ENCODE results near the gene MORN4. TPM values are rescaled to one million over a fixed set of nuclear protein-coding genes. Genes with fewer than 3 reads are reported as not detected.

The MORN4 gene
- total and polyA plus RNA-seq, 9 of the 15 experiments (the other 6 are each of a cell fraction or from before 2014, with no cell fraction given), result 8.3 to 23.9 (median 11.7) TPM

DNA sequence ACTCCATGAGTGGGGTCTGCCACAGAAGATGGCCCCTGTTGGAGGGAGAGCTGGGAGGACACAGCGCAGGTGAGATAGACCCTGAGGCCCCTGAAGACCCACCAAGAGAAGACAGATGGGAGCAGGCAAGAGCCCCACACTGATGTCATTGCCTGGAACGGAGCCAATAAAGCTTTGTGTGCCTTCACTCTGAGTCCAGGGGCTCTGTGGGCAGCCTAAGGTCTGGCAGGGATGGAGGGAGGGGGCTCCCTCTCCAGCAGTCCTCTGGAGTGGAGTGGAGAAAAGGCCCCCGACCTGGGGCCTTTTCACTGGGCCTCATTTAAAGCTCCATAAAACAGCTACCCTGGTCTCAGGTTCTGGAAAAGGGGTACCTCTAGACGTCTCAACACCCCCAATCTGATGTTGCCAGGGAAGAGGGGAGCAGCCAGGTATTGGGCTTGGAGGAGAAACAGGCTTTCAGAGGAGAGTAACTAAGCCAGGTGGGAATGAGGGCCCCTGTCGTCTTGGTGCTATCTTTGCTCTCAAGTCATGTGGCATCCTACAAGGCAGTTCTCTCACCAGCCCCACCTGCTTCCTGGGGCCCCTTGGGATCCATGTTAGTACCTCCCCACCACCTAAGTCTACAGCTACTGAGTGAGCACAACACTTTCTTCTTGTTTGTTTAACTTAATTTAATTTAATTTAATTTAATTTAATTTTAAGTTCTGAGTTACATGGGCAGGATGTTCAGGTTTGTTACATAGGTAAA is 42.4 kb downstream of the MORN4 start:
- Histone ChIP-seq H3K9me3 (replicated peaks; ENCODE audit: control insufficient read depth, insufficient read depth, low read depth, low read length) (no peaks in the 10 kb centered on the region), H4K20me1 (replicated peaks; ENCODE audit: control insufficient read depth, insufficient read depth, low read length) (no peaks in the 10 kb centered on the region), H3K36me3 (ENCODE audit: control insufficient read depth, insufficient read depth, low read length) (no peaks in the 10 kb centered on the region), H3K4me3 (no peak overlapping the region), H3K27me3 (ENCODE audit: control insufficient read depth in 2 of 2, insufficient read depth in 2 of 2, low read length in 2 of 2) (no peaks in the 10 kb centered on the region), H3K9ac (ENCODE audit: insufficient read depth in 1 of 2, low read depth in 2 of 2, low read length in 2 of 2) (no peak overlapping the region; a peak in 1 of 4 replicates), H3K27ac (ENCODE audit: extremely low read depth, low read depth, low read length) (no peak overlapping the region), H2AFZ (ENCODE audit: low read depth, low read length) (no peak overlapping the region), H3K79me2 (ENCODE audit: control insufficient read depth, insufficient read depth, low read length) (no peaks in the 10 kb centered on the region), H3K9me1 (ENCODE audit: control insufficient read depth, insufficient read depth, low read length) (no peaks in the 10 kb centered on the region), H3K4me1 (replicated peaks in 1 of 2; ENCODE audit: control insufficient read depth in 2 of 2, insufficient read depth in 2 of 2, low read length in 2 of 2) (peaks cover 0 to under 1% of the 10 kb centered on the region in 2 experiments; a peak in 3 of 5 replicates), H3K4me2 (ENCODE audit: insufficient read depth, low read length) (no peak overlapping the region)
- DNase-seq (ENCODE audit: extremely low read depth in 1 of 4, low spot score in 3 of 4) (no peak), FAIRE-seq (no peak), ATAC-seq (no peak)
- intact Hi-C loops (cut with micrococcal nuclease), result no loop called here
- ChIA-PET POLR2A (interaction anchor here (0.8 kb wide), 1 partner anchor 40 kb away, joined by 3 read pairs; no protein-coding TSS in a partner anchor), CTCF (ENCODE audit: low intra/inter-chr PET ratio) (no interaction called here)
- in situ Hi-C loops (cut with MboI), result no loop called here
- TF ChIP-seq NFIC (IDR thresholded peaks at IDR 0.05), result peak; percentile 75
- no peak for TF ChIP-seq RFX5 (IDR thresholded peaks at IDR 0.05; ENCODE audit: low read depth, low read length)
- no TSS peak for BruUV-seq (replicated peaks)
- 0% methylated on average over 3 of the region's 5 CpGs for WGBS (ENCODE audit: insufficient coverage, low coverage, missing lambda C conversion rate)

DNA sequence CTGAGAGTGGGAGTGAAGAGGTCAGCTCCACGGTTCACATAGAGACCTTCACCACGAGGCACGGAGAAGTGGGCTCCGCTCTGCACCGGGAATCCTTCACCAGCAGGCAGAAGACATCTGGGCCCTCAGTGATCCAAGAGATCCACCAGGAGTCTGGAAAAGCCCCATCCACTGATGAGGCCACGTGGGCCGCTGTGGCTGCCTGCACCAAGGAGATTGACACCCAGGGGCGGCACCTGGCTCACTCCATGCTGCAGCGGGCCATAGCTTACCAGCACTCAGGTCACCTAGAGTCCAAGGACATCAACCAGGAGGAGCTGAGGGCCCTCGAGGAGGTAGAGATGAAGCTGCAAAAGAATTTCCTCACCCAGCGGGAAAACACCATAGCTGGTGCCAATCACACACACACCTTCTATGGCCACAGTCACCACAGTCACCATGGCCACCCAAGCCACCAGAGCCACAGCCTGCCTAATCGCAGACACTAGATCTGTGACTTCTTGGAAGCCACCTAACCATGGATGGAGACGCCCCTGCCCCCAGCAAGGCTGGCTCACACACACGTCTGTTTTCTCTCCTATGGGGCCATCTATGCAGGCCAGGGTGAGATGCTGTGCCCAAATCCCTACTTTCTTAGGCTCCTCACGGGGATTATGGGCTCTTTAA is 43.1 kb downstream of the MORN4 start:
- intact Hi-C loops (cut with micrococcal nuclease), result no loop called here
- H3K79me2 ChIP-seq (ENCODE audit: control insufficient read depth, insufficient read depth, low read length), result no peaks in the 10 kb centered on the region
- no peaks in the 10 kb centered on the region; a peak in 2 of 5 replicates for H3K4me1 ChIP-seq (replicated peaks in 1 of 2; ENCODE audit: control insufficient read depth in 2 of 2, insufficient read depth in 2 of 2, low read length in 2 of 2)
- H4K20me1 ChIP-seq (replicated peaks; ENCODE audit: control insufficient read depth, insufficient read depth, low read length), result no peaks in the 10 kb centered on the region
- no peak overlapping the region for H2AFZ ChIP-seq (ENCODE audit: low read depth, low read length)
- ChIA-PET CTCF (ENCODE audit: low intra/inter-chr PET ratio) (no interaction called here), POLR2A (interaction anchor here (0.8 kb wide), 1 partner anchor 39 kb away, joined by 3 read pairs; no protein-coding TSS in a partner anchor)
- no peaks in the 10 kb centered on the region for H3K9me1 ChIP-seq (ENCODE audit: control insufficient read depth, insufficient read depth, low read length)
- H3K9ac ChIP-seq (ENCODE audit: insufficient read depth in 1 of 2, low read depth in 2 of 2, low read length in 2 of 2), result peak overlapping the region in 1 of 2 experiments; percentile 26; a peak in 1 of 4 replicates
- H3K36me3 ChIP-seq (ENCODE audit: control insufficient read depth, insufficient read depth, low read length), result no peaks in the 10 kb centered on the region
- H3K4me3 ChIP-seq, result no peak overlapping the region
- DNase-seq (ENCODE audit: extremely low read depth in 1 of 4, low spot score in 3 of 4), result no peak
- no peaks in the 10 kb centered on the region for H3K27me3 ChIP-seq (ENCODE audit: control insufficient read depth in 2 of 2, insufficient read depth in 2 of 2, low read length in 2 of 2)
- ATAC-seq, result no peak
- FAIRE-seq, result no peak
- H3K9me3 ChIP-seq (replicated peaks; ENCODE audit: control insufficient read depth, insufficient read depth, low read depth, low read length), result no peaks in the 10 kb centered on the region
- in situ Hi-C loops (cut with MboI), result no loop called here
- H3K27ac ChIP-seq (ENCODE audit: extremely low read depth, low read depth, low read length), result no peak overlapping the region
- no TSS peak for BruUV-seq (replicated peaks)
- no peak overlapping the region for H3K4me2 ChIP-seq (ENCODE audit: insufficient read depth, low read length)
- WGBS (ENCODE audit: insufficient coverage, low coverage, missing lambda C conversion rate), result 42% methylated on average over 15 of the region's 15 CpGs
- no peak for TF ChIP-seq CEBPB (tag; IDR thresholded peaks at IDR 0.05)
- TF ChIP-seq ZNF583 (CRISPR knock-in tag; IDR thresholded peaks at IDR 0.05), result no peak
- TF ChIP-seq RERE (CRISPR knock-in tag; IDR thresholded peaks at IDR 0.05; ENCODE audit: borderline replicate concordance), result no peak
- no peak for TF ChIP-seq DPF2 (IDR thresholded peaks at IDR 0.05)
- no peak for TF ChIP-seq SNIP1 (IDR thresholded peaks at IDR 0.05; ENCODE audit: low read depth)
